NCI-H69 (cell line): ENCODE measurements around the gene MRPL16.

ENCODE experiments used
- DNase-seq: peaks from one replicate; lab custom pipeline; 2025; lab: John Stamatoyannopoulos, UW

Gene MRPL16

DNA sequence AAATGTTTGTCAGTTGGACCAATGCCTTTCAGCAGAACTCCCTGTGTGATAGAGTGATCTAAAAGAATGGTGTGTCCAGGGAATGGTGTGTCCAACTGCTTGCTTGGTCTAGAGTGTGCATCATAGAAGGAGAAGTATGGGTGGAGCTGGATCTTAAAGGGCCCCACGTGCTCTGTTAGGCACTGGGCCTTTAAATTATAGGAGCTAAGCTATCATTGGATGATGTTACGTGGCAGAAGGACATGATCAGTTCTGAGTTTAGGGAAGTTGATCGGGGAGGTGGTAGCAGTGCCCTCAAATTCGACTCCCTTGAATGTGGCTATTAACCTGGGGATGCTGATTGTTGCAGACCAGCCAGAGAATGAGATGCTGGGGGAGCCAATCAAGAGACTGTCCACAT is 39.0 kb downstream of the MRPL16 start:
- no peak for DNase-seq

DNA sequence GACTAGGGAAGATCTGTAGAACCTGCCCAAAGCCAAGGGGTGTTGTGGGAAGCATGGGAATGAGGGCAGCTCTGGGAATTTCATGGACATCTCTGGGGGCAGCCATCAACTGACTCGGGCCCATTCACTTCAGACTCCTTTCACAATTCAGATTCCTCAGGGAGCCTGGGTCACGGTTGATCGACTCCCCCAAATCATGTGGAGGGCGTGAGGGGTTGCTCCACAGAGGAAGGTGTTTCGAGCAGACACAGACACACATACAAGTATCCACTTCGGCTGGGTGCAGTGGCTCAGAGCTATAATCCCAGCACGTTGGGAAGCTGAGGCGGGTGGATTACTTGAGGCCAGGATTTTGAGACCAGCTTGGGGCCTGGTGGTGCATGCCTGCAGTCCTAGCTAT is 39.7 kb downstream of the MRPL16 start:
- DNase-seq: no peak

DNA sequence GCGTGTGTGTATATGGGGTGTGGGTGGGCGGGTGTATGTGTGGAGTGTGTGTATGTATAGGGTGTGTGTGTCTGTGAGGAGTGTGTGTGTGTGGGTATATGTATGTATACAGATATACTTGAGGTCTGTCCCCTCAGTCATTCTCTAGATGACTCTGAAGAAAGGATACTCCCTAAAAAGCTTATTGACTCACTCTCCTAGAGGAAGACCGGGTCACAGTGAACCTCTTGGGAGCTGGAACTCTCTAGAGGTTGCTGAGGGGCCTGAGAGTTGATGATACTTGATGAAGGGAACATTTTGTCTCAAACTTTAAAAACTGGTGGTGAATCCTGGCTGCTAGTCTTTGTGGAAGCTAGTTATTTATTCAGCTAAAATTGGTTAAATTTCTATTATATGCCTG is 40.3 kb downstream of the MRPL16 start:
- DNase-seq: no peak

GRCh38 chr11:59769828-59770227 is 40.8 kb downstream of the MRPL16 start:
- DNase-seq: no peak

DNA sequence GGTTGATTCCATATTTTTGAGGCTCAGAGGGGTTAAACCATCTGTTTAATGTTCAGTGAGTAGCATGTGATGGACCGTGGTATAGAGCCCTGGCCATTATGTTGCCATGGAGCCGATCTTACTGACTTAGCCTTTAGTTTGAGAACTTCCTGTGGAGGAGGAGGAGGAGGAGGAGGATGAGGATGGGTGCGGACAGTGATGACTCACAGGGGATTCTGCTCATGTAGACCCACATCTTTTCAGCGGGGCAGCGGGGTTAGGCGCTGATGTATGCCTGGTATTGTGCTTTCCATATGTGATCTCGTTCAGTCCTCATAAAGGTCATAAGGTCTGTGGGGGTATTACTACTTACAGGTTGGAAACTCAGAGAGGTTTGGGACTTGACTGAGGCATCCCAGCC is 41.5 kb downstream of the MRPL16 start:
- DNase-seq: no peak

DNA sequence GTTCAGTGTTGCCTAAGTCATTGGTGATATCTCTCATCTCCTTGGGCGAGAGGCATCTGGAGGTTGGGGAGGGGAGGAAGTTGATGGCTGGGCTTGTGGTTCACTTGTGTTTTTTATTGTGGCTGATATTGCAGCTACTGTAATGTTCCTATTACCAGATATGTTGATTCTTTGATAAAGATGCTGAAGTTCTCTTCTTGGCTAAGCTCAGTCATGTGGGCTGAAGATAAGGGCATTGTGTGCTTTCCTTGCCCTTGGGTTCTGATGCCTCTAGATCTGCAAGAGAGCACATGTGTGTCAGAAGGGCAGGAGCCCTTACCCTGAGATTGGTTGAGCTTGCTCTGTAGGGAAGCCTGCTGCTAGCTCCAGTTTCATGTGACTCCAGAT is 43.4 kb downstream of the MRPL16 start:
- DNase-seq: no peak

DNA sequence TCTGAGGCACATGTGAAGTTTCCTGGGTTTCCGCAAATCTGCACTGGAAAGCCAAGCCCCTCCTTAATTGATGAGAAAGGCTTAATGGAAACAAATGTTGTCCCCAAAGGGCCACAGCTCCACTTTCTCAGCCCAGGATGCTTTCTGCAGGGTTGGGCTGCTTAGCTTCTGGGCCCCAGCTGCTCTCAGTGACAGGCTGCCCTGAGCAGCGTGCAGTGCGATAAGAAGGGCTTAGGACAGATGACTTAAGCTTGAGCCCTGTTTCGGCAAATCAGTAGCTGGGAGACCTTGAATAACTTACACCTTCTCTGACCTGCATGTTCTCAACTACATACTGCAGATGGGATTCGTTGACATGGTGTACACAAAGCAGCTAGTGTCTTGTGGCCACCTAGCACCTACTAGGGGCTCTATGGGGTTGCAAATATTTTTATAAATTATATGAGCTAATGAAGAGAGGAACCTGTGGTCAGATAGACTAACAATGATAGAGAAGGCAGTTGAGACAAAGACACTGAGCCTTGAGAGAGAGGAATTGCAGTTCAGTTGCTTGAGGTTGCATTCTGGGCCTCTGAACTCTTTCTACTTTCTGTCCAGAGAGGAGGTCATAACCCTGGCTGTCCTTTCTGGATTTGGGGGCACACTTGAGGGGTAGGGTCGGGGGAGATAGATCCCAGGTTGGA is 43.9 kb downstream of the MRPL16 start:
- DNase-seq: no peak

DNA sequence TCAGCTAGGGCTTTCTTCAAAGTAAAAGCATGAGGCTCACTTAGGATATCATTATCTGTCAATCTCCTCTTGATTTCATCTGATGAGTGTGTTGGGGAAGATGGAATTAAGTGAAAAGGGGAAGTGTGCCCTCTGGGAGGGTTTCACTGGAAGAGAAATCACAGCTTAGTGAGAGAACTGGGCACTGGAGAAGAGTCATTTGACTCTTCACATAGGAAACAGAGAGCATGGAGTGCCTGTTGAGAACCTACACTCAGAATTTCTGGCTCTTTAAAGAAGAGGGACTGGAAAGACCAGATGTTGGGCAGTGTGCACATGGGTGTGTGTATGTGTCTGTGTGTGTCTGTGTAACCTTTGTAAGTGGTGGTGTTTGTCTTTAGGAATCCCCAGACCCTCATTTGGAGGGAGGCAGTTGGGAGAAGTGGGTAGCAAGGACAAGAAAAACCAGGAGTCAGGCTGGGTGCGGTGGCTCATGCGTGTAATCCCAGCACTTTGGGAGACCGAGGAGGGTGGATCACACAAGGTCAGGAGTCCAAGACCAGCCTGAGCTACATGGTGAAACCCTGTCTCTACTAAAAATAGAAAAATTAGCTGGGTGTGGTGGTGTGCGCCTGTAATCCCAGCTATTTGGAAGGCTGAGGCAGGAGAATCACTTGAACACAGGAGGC is 45.4 kb downstream of the MRPL16 start:
- no peak for DNase-seq

DNA sequence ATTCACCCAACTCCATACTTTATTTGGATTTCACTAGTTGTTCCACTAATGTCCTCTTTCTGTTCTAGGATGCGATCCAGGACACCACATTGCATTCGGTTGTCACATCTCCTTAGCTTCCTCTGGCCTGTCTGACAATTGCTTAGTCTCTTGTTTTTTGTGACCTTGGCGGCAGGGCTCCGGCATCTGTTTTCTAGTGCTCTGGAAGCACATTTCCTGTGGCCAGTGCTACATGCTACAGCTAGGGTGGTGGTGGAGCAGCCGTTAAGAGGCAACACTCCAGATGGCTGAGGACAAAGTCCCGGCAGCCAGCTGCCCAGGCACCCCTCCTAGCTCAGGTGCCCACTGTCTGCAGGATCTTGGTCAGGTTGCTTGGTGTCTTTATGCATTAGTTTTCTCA is 48.6 kb downstream of the MRPL16 start:
- DNase-seq: no peak

- no peak for DNase-seq
Measured at GRCh38 chr11:59760771-59761170, 49.8 kb downstream of the MRPL16 start.

- DNase-seq: no peak
Measured at GRCh38 chr11:59759900-59760299, 50.7 kb downstream of the MRPL16 start.

GRCh38 chr11:59758401-59759037 is 52.1 kb downstream of the MRPL16 start:
- DNase-seq: no peak

DNA sequence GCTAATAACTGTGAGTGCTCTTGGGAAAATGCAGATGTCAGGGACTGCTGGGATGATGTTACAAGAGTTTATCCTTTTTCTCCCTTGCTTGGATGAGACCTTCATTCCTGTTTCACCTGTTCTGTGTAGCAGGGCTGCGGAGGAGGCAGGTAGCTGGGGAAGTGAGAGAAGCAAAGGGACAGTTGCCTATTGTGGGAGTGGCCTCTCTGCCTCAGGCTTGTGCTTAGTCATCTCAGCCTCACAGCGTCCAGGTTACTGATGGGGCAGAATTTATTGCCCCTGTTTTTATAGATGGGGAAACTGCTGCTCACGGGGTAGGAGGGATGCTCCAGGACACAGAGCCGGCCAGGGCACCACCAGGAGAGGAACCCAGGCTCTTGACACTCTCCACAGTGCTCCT is 53.7 kb downstream of the MRPL16 start:
- peak; percentile 13 for DNase-seq

GRCh38 chr11:59756558-59756840 is 54.1 kb downstream of the MRPL16 start:
- peak; percentile 35 for DNase-seq
